GM10248 (cell line): ENCODE data around the gene ADIPOR2.

Experiments
- CTCF ChIA-PET: fragments of 300-600 bp; sonication (Branson Sonifier 250); formaldehyde crosslinking; extraction: SDS; loops from one replicate; lab custom pipeline; 2021; ENCODE audit warnings: antibody characterized with exemption; lab: Yijun Ruan, JAX
- POLR2A ChIA-PET: fragments of 350-650 bp; sonication (Branson Sonifier 250); formaldehyde crosslinking; extraction: SDS; loops from one replicate; lab custom pipeline; 2020; ENCODE audit warnings: antibody characterized with exemption; lab: Yijun Ruan, JAX
- DNase-seq: peaks from one replicate; pipeline ENCODE4 v3.0.0; 2012; ENCODE audit errors: extremely low spot score
- CTCF ChIP-seq: IDR thresholded peaks from 2 replicates; pipeline ENCODE4 v1.5.1; 2012; ENCODE audit warnings: mild to moderate bottlenecking, low read depth; ENCODE audit errors: extremely low read depth, missing control alignments, control extremely low read depth

The ADIPOR2 gene

GRCh38 chr12:1740161-1740948 is 49.5 kb downstream of the ADIPOR2 start:
- ChIA-PET POLR2A (no interaction called here), CTCF (interaction anchor here (1.6 kb wide), 1 partner anchor 9 kb away, joined by 3 read pairs; no protein-coding TSS in a partner anchor)
- no peak for DNase-seq
- TF ChIP-seq CTCF = no peak

- DNase-seq = no peak
- POLR2A ChIA-PET = no interaction called here
- CTCF ChIA-PET = no interaction called here
- no peak for TF ChIP-seq CTCF
Observed at GRCh38 chr12:1741154-1741949, 50.5 kb downstream of the ADIPOR2 start.

GRCh38 chr12:1744932-1745331 is 54.1 kb downstream of the ADIPOR2 start:
- POLR2A ChIA-PET = no interaction called here
- no peak for DNase-seq
- CTCF ChIA-PET = no interaction called here
- TF ChIP-seq CTCF = no peak

- no peak for TF ChIP-seq CTCF
- no peak for DNase-seq
- ChIA-PET POLR2A (no interaction called here), CTCF (interaction anchor here (1.9 kb wide), 1 partner anchor 14 kb away, joined by 4 read pairs; no protein-coding TSS in a partner anchor)
Observed at GRCh38 chr12:1747609-1748008, 56.7 kb downstream of the ADIPOR2 start.

GRCh38 chr12:1749019-1749418 is 58.1 kb downstream of the ADIPOR2 start:
- POLR2A ChIA-PET = no interaction called here
- CTCF ChIA-PET = interaction anchor here (1.0 to 1.3 kb wide), 3 partner anchors 10 to 81 kb away, joined by 3 to 4 read pairs (median 3); no protein-coding TSS in a partner anchor
- no peak for TF ChIP-seq CTCF
- DNase-seq = no peak

GRCh38 chr12:1750300-1750699 is 59.4 kb downstream of the ADIPOR2 start:
- CTCF ChIA-PET = no interaction called here
- POLR2A ChIA-PET = no interaction called here
- TF ChIP-seq CTCF = no peak
- no peak for DNase-seq
